GM18868 (cell line): ENCODE data around the gene PTPRE.

Source experiments
- ATAC-seq: cut with Tn5 transposase; IDR thresholded peaks from one replicate; pipeline ENCODE4 v1.9.1; 2021; ENCODE audit warnings: mild to moderate bottlenecking, moderate library complexity; ENCODE audit not compliant: unreplicated experiment

PTPRE gene

GRCh38 chr10:127949831-127950230 lies 42.9 kb downstream of the PTPRE start:
- no peak for ATAC-seq

DNA sequence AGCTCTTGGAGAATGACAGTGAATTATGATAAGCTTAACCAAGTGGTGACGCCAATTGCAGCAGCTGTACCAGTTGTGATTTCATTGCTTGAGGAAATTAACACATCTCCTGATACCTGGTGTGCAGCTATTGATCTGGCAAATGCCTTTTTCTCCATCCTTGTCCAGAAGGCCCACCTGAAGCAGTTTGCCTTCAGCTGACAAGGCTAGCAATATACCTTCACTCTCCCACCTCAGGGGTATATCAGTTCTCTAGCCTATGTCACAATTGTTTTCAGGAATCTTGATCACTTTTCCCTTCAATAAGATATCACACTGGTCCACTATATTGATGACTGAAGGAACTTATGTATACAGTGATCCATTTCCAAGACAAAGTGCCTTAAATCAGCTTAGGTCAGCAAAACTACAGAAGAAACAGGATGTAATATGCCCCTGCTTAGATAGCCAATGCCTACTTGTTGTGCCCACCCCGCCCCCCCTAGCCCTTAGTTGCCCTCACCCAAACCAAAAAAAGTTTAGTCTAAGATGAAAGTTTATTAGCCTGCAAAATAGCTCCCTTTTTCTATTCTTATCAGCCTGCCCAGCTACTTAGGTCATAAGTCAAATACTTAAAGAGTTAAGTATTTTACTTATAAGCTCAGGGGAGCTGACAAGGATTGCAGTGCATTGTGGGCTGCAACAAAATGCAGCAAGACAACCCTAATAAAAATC lies 45.1 kb downstream of the PTPRE start:
- no peak for ATAC-seq

- ATAC-seq = no peak
These were observed 45.6 kb downstream of the PTPRE start for GRCh38 chr10:127952575-127952869.

DNA sequence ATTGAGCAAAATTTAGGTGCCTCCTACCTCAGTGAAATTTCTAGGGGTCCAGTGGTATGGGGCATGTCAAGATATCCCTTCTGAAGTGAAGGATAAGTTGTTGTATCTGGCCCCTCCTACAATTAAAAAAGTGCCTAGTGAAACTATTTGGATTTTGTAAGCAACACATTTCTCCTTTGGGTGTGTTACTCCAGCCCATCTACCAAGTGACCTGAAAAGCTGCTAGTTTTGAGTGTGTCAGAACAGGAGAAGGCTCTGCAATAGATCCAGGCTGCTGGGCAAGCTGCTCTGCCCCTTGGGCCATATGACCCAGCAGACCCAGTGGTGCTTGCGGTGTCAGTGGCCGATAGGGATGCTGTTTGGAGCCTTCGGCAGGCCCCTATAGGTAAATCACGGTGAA lies 46.0 kb downstream of the PTPRE start:
- no peak for ATAC-seq

DNA sequence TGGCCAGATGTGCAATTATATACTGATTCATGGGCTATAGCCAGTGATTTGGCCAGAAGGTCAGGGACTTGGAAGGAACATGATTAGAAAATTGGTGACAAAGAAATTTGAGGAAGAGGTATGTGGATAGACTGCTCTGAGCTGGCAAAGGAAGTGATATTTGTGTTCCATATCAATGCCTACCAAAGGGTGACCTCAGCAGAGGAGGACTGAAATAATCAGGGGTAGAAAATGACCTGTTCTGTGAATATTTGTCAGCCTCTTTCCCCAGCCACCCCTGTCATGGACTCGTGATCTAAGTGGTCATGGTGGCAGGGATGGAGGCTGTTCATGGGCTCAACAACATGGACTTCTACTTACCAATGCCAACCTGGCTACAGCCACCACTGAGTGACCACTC lies 47.0 kb downstream of the PTPRE start:
- no peak for ATAC-seq

DNA sequence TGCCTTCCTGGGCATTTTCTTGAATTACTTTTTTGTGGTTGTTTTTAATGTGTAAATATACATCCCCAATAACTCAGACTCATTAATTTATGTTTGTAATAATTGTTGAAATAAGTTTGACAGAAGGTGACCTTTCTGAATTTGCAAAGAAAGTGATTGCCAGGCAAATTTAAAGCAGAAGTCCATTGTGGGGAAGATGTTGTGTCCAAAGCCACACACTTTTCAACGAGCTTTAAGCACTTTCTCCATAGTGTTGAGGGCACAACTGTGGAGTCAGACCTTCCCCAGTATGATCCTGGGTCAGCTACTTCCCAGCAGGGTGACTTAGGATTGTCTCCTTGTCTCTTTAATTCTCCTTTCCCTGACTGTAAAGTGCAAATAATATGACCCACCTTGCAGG lies 52.5 kb downstream of the PTPRE start:
- ATAC-seq = no peak

DNA sequence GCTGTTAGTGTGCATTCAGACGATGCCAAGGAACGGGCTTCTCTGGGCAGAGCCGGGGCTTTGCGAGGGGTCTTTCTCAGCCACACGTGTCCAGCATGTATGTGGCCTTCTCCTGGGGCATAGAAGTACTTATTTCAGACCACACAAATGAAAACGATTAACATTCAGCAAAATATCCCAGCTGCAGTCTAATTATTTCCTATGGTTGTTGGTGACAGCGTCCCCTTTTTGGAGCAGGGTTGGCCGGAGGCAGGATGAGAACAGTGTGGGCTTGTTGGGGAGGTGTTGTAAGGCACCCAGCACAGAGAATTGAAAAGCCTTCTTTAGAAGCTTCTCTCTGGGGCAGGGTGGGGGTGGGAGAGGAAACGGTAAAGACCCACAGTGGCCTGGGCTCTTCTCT lies 54.2 kb downstream of the PTPRE start:
- ATAC-seq = no peak

- ATAC-seq = no peak
These were observed 55.3 kb downstream of the PTPRE start for GRCh38 chr10:127962205-127962604.

- no peak for ATAC-seq
These were observed 56.2 kb downstream of the PTPRE start for GRCh38 chr10:127963136-127963535.

DNA sequence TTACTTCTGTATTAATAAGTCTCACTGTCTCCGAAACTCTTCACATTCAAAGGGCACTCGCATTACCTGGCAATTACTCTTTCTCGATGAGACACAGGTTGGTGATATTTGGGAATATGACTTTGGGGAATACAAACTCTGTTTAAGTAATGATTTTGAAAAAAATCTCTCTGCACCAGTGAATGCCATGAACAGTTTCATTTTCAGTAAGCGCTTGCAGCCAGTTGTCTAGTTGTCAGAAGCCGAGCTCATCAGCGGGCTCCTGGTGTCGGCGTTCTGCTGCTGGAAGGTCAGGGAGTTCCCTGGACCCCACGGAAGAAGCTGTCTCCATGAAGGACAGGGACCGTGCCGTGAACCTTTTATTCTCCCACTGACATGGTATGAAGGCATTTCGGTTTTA lies 57.7 kb downstream of the PTPRE start:
- ATAC-seq = no peak

- ATAC-seq = no peak
These were observed 60.0 kb downstream of the PTPRE start for GRCh38 chr10:127966875-127967274.

DNA sequence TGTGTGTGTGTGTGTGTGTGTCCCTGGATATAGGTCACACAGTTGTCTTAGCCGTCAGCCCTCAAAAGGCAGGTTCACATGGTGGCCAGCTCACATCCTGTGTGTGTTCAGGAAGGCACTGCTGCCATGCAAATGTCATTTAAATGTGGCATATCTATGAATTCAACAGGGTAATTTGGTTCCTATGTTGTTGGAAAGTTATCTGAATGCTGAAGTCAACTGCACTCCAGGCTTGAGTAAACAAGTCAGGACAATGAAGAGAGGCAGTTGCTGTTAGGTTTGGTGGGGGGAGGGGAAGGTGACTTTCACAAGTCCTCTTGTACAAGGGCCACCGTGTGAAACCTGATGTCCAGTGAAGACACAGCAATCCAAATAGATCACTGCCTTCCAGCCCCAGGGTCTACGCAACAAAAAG lies 61.1 kb downstream of the PTPRE start:
- no peak for ATAC-seq

DNA sequence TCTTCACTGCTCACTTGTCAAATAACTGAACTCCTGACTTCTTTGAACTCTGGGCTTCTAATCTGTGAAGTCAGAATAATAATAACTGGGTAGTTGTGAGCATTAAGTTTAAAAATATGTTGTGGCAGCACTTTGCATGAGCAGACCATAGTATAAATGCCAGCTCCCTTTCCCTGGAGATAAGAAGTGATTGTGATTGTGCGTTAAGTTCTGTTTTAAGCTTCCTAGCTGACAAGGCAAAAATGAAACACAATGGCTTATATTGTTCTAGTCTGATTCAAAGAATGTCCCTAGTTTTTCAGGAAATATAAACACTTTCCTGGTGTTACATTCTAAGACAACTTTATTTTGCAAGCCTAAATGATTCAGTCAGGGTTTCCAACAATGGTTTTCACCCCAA lies 61.8 kb downstream of the PTPRE start:
- ATAC-seq = no peak

GRCh38 chr10:127971101-127971946 lies 64.4 kb downstream of the PTPRE start:
- no peak for ATAC-seq

- ATAC-seq = no peak
These were observed 65.2 kb downstream of the PTPRE start for GRCh38 chr10:127971963-127972615.

- ATAC-seq = no peak
These were observed 66.0 kb downstream of the PTPRE start for GRCh38 chr10:127972751-127973357.

DNA sequence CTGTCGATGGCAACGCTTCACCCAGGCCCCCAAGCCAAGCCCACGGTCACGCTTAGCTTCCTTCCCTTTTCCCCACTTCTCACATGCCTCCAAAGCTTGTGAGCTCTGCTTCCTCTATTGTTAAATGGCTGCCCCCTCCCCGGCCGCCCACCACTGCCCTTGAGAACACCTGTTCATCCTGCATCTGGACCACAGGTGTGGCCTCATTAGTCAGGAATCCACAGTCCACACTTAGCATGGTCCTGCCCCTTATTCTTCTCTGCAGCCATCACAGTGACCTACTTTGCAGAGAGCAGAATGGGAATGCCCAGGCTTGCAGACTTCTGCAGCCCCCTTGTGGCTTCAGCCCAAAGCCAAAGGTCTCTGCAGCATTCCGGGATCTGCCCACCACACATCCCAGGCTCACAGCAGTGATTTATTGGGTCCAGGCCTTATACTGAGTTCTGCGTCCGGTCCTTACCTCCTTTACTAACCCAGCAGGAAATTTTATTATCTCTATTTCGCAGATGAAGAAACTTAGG lies 66.9 kb downstream of the PTPRE start:
- no peak for ATAC-seq

DNA sequence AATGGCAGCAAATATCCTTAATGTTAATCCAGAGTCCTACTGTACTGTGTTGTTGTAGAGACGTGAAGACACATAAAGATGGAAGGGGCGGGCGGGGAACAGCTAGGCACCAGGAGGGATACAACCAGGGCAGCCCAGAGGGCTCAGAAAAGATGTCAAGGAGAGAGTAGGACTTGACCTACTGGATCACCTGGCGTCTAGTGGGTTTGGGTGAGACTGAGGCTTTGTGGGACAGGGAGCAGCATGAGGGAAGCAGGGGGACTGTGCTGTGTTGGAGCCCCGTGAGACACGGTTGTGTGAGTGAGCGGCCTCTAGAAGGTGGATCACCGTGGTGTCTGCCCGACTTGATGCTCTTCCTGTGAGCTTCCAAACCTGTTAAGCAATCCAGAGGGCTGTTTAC lies 68.0 kb downstream of the PTPRE start:
- no peak for ATAC-seq

DNA sequence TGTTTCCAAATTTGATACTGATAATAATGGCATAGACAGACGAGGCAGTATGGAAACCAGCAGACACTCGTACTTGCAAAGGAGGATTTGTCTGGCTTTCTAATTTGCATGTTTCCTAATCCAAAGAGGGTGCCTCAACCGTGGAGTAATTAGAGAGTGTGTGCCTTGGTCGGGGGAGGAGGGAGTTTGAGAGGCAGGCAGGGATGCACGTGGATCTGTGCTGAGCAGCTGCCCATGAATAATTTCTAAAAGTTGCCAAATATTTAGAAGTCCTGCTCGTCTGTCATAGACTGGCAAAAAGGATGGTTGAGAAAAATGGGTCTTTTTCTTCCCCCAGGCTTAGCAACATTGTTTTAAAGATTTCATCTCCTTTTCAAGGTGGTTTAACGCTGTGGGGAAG lies 69.4 kb downstream of the PTPRE start:
- ATAC-seq = no peak

- ATAC-seq = no peak
These were observed 69.9 kb downstream of the PTPRE start for GRCh38 chr10:127976701-127977356.
